Psoas muscle (tissue), 8 donors: ENCODE results near the gene SLC19A2. TPM values are rescaled to one million over a fixed set of nuclear protein-coding genes. Genes with fewer than 3 reads are reported as not detected.

Experiments used
- ATAC-seq, 4 donors: fragments of 200-7000 bp; cut with Tn5 transposase; one replicate each; pipeline ENCODE4 v1.9.1; 2020; ENCODE audit warnings: moderate library complexity in 3 of 4, mild to moderate bottlenecking in 2 of 4
- DNase-seq, 2 donors: peaks; one replicate each; pipeline ENCODE4 v3.0.0-alpha.2; 2020
- H3K27ac ChIP-seq: fragments of 200-600 bp; one replicate; pipeline ENCODE4 v1.8.0; 2022
- H3K27me3 ChIP-seq, 3 donors: fragments of 200-600 bp in 1 of 3; one replicate each; pipeline versions ENCODE4 v1.6.1 to v1.8.0; 2013 to 2022; ENCODE audit warnings: low read length in 2 of 3, mild to moderate bottlenecking in 2 of 3, moderate library complexity in 1 of 3; ENCODE audit not compliant: insufficient read depth in 3 of 3
- H3K36me3 ChIP-seq, 2 donors: fragments of 200-600 bp in 1 of 2; one replicate each; pipeline versions ENCODE4 v1.6.1 to v1.8.0; 2013 to 2022; ENCODE audit warnings: low read depth in 1 of 2, mild to moderate bottlenecking in 1 of 2, moderate library complexity in 1 of 2; ENCODE audit not compliant: insufficient read depth in 1 of 2
- H3K4me1 ChIP-seq: fragments of 200-600 bp; one replicate; pipeline ENCODE4 v1.8.0; 2022
- H3K4me3 ChIP-seq: fragments of 200-600 bp; one replicate; pipeline ENCODE4 v1.8.0; 2022; ENCODE audit warnings: mild to moderate bottlenecking
- H3K9me3 ChIP-seq: fragments of 200-600 bp; one replicate; pipeline ENCODE4 v1.8.0; 2022
- CTCF ChIP-seq: fragments of 200-600 bp; IDR thresholded peaks from one replicate; pipeline ENCODE4 v1.8.0; 2022; ENCODE audit warnings: antibody characterized with exemption
- WGBS, 3 donors: extraction: QIAGEN DNeasy Blood & Tissue Kit; methylation state at CpG; one replicate each; pipeline versions ENCODE4 v1.1.6 to v1.1.7; 2013; 5-methylcytosine and 5-hydroxymethylcytosine counted together
- intact Hi-C, 2 donors: fragments of 100-400 bp; cut with DNase I; formaldehyde crosslinking; loops; one replicate each; pipeline versions ENCODE4 v1.11.0 to v1.14.2; 2022
- polyA plus RNA-seq, 3 donors: library from polyadenylated mRNA; stranded (reverse); fragments of 200-250 nt; gene quantifications; one replicate each; pipeline ENCODE4 v1.2.3, GENCODE V29; 2013
- total RNA-seq, 4 donors: library from RNA; stranded (reverse); fragmentation: NEBNext Ultra II Directional in 2 of 4; extraction: Animal tissue kit (Norgen Biotek cat#: 25700) in 2 of 4; gene quantifications; one replicate each; pipeline versions ENCODE4 v1.2.1 to v1.2.4, GENCODE V29; 2021 to 2023
- donor health status: healthy with polysubstance abuse.
- donor health status: DM: no; HTN: no; CAD: no; lungs with moderate emphysema.
- donor health status: Bipolar disorder and iron deficiency.
- donor health status: healthy.
- donor health status: DM: yes; HTN: yes; CAD: no.
- donor health status: DM: no; HTN: no; CAD: no.
- donor health status: DM: no; HTN: no; CAD: no.
- donor health status: DM: yes; HTN: yes; CAD: no.

SLC19A2 gene
- total and polyA plus RNA-seq, 7 donors: 23.6 to 151 (median 135) TPM

GRCh38 chr1:169495046-169495775 is 9.5 kb upstream of the SLC19A2 start:
- Histone ChIP-seq H3K27ac (no peak overlapping the region), H3K9me3 (no peaks in the 10 kb centered on the region), H3K4me3 (no peak overlapping the region), H3K36me3 (no peaks in the 10 kb centered on the region), H3K27me3 (no peaks in the 10 kb centered on the region), H3K4me1 (no peaks in the 10 kb centered on the region)
- intact Hi-C loops: no loop called here
- DNase-seq: no peak
- no peak for TF ChIP-seq CTCF
- peak in 2 of 4 donors; percentile 29 to 37 for ATAC-seq

- intact Hi-C loops: no loop called here
- no peak overlapping the region for H3K27ac ChIP-seq
- H3K36me3 ChIP-seq: no peaks in the 10 kb centered on the region
- H3K4me1 ChIP-seq: no peaks in the 10 kb centered on the region
- ATAC-seq (no peak), DNase-seq (no peak)
- H3K27me3 ChIP-seq: no peaks in the 10 kb centered on the region
- no peak overlapping the region for H3K4me3 ChIP-seq
- no peaks in the 10 kb centered on the region for H3K9me3 ChIP-seq
- 96 to 98% (median 97%) methylated on average over 3 of the region's 3 CpGs for WGBS, 3 donors
- no peak for TF ChIP-seq CTCF
These were observed 8.6 kb upstream of the SLC19A2 start for GRCh38 chr1:169494343-169494742.

DNA sequence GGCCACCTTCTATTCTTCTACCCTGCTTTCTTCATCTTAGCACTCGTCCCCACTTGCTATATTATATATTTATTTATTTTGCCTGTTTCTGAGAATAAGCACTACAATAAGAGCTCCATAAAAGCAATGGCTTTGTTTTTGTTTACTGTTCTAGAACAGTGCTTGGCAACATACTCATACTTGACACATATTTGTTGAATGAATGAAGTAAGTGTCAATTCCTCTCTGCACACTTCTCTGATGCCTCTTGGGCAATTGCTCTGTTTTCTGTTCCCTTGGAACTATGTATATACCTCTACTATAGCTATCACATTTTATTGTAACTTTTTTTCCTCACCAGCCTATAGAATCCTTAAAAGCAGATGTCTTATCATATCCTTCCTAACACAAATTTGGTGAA is 7.5 kb upstream of the SLC19A2 start:
- Histone ChIP-seq H3K36me3 (no peaks in the 10 kb centered on the region), H3K4me3 (no peak overlapping the region), H3K9me3 (no peaks in the 10 kb centered on the region), H3K4me1 (peaks cover 8% of the 10 kb centered on the region), H3K27ac (no peak overlapping the region), H3K27me3 (no peaks in the 10 kb centered on the region)
- ATAC-seq (no peak), DNase-seq (no peak)
- TF ChIP-seq CTCF: no peak
- 83 to 97% (median 85%) methylated on average over 1 of the region's 1 CpG for WGBS, 3 donors
- intact Hi-C loops: no loop called here

- H3K9me3 ChIP-seq: no peaks in the 10 kb centered on the region
- intact Hi-C loops: no loop called here
- TF ChIP-seq CTCF: no peak
- H3K36me3 ChIP-seq: no peaks in the 10 kb centered on the region
- no peaks in the 10 kb centered on the region for H3K27me3 ChIP-seq
- 78 to 83% (median 83%) methylated on average over 3 of the region's 3 CpGs for WGBS, 3 donors
- H3K4me3 ChIP-seq: no peak overlapping the region
- DNase-seq (no peak), ATAC-seq (peak in 2 of 4 donors; percentile 61 to 72)
- no peak overlapping the region for H3K27ac ChIP-seq
- peaks cover 19% of the 10 kb centered on the region for H3K4me1 ChIP-seq
These were observed 6.1 kb upstream of the SLC19A2 start for GRCh38 chr1:169491845-169492281.

GRCh38 chr1:169488157-169488556 is 2.4 kb upstream of the SLC19A2 start:
- no peaks in the 10 kb centered on the region for H3K27me3 ChIP-seq
- no peaks in the 10 kb centered on the region for H3K9me3 ChIP-seq
- peaks cover 24% of the 10 kb centered on the region for H3K4me1 ChIP-seq
- 64 to 82% (median 67%) methylated on average over 4 of the region's 4 CpGs for WGBS, 3 donors
- intact Hi-C loops: loop anchor here (10.0 kb wide), 3 partner anchors 123 to 873 kb away; partner anchors contain the start of genes BLZF1 (in 1 of the 2) and NME7 (in 1 of the 2)
- DNase-seq: no peak
- peak overlapping the region; percentile 95 for H3K4me3 ChIP-seq
- no peak for ATAC-seq
- peak overlapping the region; percentile 99 for H3K27ac ChIP-seq
- peaks cover 0 to 5% of the 10 kb centered on the region in 2 donors for H3K36me3 ChIP-seq
- no peak for TF ChIP-seq CTCF
